NCI-H446 (cell line): ENCODE measurements around the gene RASA3.
A peak's percentile ranks its signal among the peaks of the same experiment; 100 is the strongest.

ENCODE experiments used
- DNase-seq, 2 experiments: peaks; one replicate each; lab custom pipeline; 2025; lab: John Stamatoyannopoulos, UW

Gene RASA3

GRCh38 chr13:114067886-114068651 lies 64.4 kb downstream of the RASA3 start:
- no peak for DNase-seq

DNA sequence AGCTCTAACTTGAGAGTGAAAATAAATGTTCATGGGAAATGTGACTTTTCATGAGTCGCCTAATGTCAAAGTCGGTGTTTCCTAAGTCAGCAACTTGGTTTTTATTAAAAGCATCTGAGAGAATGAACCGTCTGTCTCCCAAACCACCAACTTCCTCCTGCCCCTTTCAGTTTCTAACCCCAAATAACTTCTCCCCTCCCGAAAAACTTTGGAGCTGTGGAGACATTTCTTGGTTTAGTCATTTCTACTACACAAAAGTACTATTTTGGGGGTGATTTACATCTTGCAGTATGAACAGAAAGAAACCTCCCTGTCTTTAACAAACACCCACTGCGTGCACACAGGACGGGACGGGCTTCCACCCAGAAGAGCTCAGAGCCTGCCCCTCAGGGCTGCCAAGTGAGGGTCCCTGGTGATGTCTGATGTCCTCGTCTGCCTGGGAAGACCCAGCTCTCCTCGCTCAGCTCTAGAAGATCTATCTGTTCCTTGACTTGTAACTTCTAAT lies 65.0 kb downstream of the RASA3 start:
- no peak for DNase-seq

DNA sequence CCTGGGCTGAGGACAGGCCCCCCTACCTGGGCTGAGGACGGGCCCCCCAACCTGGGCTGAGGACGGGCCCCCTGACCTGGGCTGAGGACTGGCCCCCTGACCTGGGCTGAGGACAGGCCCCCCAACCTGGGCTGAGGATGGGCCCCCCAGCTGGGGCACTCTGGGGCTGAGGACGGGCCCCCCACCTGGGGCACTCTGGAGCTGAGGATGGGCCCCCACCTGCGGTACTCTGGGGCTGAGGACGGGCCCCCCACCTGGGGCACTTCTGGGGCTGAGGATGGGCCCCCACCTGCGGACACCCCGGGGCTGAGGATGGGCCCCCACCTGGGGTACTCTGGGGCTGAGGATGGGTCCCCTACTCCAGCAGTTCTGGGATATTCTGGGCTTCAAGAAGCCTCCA lies 65.5 kb downstream of the RASA3 start:
- no peak for DNase-seq

DNA sequence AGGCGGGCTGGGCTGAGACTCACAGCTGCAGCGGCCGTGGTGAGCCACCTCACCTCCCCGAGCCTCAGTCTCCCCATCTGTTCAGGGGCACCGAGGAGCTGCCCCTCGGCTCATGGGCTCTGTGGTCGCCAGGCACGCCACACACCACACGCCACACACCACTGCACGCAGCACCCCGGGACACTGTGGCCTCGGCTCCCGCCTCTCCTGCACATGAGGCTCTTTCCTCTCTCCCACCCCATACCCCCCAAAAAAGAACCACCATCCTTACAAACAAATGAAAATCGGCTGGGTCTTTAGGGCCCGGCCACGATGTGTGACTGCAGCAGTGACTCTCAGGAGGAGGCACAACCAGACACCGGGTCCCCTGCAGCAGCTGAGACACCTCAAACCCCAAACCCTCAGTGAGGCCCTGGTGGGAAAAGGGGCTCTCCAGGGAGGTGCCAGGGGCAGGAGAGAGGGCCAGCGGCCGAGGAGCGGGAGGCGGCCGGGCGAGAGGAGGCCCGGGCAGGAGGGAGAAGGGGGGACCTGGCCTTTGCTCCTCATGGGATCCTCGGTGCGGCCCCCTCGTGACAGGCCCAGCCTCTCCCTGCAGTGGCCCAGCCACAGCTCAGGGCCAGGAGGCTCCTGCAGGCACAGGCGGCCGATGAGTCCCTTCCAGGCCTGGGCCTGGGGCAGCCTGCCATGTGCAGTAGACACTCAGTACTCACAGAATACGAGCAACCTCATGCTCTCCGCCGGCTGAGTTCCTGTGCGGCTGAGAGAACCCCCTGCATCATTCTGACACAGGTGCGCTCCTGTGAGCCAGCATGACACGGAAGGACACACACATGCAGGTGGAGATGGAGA lies 66.3 kb downstream of the RASA3 start:
- no peak for DNase-seq

DNA sequence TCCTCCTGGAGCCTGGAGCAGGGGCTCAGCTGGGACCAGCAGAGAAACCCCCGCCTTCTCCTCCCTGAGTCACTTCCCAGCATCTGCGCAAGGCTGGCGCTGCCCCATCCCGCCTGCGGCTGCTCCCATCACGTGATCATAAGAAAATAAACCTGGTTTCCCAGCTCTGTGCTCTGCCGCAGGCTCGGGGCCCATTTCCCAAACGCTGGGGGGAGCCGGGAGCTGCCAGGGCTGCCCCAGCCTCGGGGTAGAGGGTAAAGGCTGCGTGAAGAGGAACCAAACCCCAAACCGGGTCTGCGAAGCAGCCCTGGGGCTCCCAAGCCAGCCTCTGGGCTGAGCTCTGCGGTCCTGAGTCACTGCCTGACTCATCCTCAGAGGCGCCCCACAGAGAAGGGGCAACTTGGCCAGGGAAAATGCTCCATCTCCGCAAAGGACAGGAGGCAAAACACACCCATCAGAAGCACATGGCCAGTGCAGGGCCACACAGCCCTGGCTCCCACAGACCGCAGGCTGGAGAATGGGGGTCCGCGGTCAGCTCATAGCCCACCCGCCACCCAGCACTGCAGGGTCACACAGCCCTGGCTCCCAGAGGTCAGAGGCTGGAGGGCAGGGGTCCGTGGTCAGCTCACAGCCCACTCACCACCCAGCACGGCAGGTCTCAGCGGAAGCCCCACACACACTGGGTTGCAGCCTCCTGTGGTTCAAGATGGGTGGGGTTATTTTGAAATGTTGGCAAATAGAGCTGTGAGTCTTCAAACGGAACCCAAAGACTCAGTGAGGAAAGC lies 67.1 kb downstream of the RASA3 start:
- peak; percentile 0 to 54 for DNase-seq

GRCh38 chr13:114064450-114065140 lies 67.8 kb downstream of the RASA3 start:
- no peak for DNase-seq

DNA sequence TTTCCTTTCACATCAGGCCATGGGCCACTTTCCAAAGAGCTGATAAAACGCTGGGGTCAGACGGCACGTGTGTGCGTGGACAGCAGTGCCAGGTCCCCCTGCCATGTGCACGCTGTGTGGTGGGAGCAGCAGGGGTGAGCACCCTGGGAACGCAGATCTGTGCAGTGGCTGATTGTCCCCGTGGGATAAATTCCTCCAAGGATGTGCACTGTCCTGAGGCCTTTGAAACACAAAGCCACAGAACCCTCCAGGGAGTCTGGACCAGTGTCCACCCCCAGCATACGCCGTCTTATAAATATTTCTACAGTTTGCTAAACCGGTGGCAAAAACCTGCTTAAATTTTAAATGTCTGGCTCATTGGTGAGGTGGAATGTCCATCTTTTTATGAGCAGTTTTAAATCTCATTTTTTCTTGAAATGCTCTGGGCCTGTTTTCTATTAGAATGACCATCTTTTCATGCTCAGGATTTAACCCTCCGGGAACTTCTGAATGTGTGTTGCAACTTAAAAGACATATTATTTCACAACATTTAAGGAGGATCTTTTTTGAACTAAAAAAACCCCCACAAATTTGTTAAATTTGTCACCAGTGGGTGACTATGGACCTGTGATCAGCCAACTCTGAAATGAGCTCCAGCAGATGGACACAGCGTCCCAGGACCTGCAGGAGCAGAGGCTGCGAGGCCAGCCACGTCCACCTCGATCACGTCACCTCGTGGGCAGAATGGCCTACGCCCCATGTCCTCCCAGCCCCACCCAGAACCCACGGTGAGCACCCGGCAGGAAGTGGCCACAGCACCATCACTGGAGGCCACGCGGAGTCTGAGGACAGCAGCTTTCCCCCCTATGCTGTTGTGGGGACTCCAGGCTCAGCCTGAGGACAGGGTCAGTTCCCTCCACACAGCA lies 68.6 kb downstream of the RASA3 start:
- no peak for DNase-seq

DNA sequence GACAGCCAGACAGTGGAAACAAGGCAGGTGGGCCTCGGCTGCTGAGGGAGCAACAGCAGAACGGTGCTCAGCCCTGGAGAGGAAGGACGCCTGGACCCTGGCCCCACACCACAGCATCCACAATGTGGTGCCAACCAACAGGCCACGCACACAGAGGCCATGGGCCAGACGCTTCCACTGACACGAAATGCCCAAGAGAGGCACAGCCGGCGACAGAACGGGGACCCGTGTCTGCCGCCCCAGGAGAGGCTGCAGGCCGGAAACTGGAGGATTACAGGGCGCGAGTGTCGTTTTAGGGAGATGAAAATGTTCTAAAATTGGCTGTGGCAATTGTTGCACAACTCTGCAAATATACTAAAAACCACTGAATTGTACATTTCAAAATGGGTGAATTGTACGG lies 69.7 kb downstream of the RASA3 start:
- no peak for DNase-seq

DNA sequence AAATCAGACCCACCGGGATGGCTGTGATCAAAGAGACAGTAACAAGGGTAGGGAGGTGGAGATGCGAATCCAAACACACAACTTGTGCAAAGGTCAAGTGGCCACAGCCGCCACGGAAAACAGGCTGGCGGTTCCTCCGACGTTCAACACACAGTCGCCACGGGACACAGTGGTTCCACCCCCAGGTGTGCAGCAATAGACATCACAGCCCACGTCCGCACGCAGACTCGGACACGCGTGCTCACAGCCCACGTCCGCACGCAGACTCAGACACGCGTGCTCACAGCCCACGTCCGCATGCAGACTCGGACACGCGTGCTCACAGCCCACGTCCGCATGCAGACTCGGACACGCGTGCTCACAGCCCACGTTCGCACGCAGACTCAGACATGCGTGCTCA lies 70.1 kb downstream of the RASA3 start:
- no peak for DNase-seq

GRCh38 chr13:114061744-114062143 lies 70.7 kb downstream of the RASA3 start:
- no peak for DNase-seq

DNA sequence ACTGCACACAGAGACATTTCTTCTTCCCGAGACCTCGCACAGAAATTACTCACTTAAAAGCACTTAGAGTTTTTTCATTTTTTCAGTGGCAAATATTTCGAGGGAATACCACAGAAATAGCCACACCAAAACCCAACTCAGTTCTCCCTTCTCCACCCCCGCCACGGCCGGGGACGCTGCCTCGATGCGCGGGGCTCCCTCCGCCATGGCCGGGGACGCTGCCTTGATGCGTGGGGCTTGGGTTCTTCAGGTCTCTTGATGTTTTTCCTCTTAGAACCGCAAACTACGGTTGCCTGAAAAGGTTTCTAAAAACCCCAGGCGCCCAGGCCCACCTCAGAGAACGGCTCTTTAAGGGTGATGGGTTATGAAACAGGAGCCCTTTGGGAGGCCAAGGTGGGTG lies 71.4 kb downstream of the RASA3 start:
- DNase-seq = no peak

DNA sequence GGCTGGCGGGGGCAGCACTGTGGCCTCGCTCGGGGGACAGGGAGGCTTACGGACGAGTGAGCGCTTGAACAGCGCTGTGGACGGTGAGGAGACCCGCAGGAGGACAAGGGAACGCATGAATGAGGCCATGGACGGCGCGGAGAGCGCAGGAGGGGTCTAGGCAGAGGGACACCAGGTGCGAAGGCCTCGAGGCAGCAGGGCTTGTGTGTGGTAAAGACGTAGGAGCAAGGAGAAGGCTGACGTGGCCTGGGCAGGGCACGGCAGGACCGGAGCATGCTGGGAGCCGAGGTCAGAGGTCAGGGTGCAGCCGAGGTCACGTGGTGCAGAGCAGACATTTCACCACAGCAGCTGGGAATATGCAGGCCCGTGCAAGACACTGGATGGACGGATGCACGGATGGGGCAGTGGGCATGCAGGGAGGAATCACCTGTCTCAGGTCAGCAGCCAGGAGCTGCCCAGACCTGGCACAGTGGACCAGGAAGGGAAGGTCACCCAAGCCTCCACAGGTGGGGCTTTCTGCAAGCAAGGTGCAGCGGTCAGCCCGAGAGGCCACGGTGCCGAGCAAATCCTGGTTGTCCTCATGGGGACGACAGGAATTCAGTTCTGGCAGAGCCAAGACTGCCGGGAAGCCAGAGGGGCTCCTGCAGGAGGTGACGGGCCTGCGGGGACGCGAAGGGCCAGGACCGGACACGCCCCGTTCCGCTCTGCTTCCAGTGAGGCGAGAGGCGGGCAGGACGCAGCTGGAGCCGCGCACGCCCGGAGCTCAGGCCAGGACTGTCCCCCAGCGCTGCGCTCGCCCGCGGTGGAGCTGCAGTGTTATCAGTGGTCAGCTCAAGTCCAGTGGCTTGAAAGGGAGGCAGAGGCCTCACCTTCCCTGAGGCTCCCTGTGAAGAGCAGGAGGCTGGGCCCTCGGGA lies 72.2 kb downstream of the RASA3 start:
- no peak for DNase-seq

DNA sequence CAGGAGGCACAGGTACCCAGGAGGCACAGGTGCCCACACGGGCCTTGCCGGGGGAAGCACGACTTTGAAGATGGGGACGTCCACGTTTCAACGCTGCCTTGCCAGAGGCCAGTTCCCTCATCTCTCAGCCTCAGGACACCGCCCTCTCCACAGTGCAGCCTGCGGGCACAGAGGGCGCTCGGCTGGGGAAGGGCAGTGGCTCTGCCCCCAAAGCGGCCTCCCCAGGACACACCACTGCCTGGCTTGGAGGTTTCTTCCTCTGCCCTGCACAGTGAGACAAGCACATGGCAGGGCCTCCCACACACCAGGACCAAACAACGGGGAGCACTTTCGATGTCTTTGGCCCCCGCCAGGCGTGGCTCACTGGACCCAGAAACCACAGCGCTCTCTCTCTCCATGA lies 73.0 kb downstream of the RASA3 start:
- no peak for DNase-seq

DNA sequence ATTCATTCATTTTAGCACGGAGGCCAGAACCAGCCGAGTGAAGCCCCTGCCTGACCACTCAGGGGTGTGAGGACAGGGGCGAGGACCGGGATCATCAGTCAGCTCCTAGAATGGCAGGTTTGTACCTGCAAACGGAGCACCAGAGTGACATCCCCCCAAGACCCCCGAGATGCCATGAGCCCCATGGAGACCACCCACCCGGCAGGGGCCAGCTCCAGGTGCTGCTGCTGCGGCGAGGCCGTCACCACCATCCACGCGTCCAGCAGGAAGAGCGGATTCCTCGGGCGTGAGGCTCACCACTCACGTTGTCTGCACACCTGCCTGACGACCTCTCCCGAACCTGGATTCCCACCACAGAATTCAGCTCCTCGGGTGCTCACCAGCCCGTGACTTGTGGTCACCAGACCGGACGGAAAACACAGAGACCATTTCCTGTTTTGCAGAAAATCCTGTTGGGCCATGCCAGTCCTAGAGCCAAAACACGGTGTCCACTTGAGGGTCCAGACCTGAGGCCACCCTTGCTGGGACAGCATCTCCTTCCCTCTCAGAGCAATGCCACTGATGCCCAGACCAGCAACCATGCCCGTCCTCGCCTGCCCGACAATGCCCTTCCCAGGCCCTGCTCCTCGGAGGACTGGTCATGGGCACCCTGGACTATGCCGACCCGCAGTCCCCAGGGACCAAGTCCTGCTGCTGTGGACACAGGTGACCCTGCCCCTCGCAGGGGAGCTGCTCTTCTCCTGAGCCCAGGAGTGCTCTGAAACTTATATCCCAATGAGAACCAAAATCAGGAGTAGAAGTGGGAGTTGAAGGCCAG lies 74.2 kb downstream of the RASA3 start:
- DNase-seq = no peak

- DNase-seq = no peak
Measured at GRCh38 chr13:114057166-114058050, 75.0 kb downstream of the RASA3 start.

GRCh38 chr13:114056205-114057013 lies 76.0 kb downstream of the RASA3 start:
- no peak for DNase-seq

- DNase-seq = no peak
Measured at GRCh38 chr13:114055766-114056165, 76.7 kb downstream of the RASA3 start.
